ENCODE data around the gene PARD3.

Gene PARD3

GRCh38 chr10:34813626-34814222 lies 1.4 kb downstream of the PARD3 start:
- H3K27ac ChIP-seq: peak overlapping the region; percentile 91
- TF ChIP-seq CTCF (conservative IDR thresholded peaks at IDR 0.05): no peak

DNA sequence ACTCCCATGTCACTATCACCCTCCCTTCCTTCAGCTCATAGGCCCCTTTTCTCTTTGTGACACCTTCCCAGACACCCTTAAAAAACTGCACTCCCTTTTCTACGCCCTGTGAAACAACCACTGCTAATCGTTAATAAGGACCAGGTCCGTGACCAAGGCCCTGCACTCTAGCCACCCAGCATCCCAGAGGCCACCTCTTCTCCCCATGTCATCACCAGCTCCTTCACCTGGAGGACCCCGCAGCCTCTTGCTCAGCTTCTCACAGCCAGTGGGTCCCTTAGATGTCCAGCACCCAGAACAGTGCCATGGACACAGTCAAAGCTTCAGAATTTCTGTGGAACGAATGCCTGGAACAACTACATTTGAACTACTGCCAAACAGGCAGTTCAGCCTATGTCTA lies 2.3 kb downstream of the PARD3 start:
- TF ChIP-seq CTCF (conservative IDR thresholded peaks at IDR 0.05): no peak
- no peak overlapping the region for H3K27ac ChIP-seq

GRCh38 chr10:34811968-34812514 lies 3.1 kb downstream of the PARD3 start:
- no peak overlapping the region for H3K27ac ChIP-seq
- TF ChIP-seq CTCF (conservative IDR thresholded peaks at IDR 0.05): no peak

- TF ChIP-seq CTCF (conservative IDR thresholded peaks at IDR 0.05): no peak
- no peak overlapping the region for H3K27ac ChIP-seq
These were observed 3.7 kb downstream of the PARD3 start for GRCh38 chr10:34811126-34811967.

GRCh38 chr10:34809796-34810195 lies 5.3 kb downstream of the PARD3 start:
- no peak overlapping the region for H3K27ac ChIP-seq
- TF ChIP-seq CTCF (conservative IDR thresholded peaks at IDR 0.05): no peak

DNA sequence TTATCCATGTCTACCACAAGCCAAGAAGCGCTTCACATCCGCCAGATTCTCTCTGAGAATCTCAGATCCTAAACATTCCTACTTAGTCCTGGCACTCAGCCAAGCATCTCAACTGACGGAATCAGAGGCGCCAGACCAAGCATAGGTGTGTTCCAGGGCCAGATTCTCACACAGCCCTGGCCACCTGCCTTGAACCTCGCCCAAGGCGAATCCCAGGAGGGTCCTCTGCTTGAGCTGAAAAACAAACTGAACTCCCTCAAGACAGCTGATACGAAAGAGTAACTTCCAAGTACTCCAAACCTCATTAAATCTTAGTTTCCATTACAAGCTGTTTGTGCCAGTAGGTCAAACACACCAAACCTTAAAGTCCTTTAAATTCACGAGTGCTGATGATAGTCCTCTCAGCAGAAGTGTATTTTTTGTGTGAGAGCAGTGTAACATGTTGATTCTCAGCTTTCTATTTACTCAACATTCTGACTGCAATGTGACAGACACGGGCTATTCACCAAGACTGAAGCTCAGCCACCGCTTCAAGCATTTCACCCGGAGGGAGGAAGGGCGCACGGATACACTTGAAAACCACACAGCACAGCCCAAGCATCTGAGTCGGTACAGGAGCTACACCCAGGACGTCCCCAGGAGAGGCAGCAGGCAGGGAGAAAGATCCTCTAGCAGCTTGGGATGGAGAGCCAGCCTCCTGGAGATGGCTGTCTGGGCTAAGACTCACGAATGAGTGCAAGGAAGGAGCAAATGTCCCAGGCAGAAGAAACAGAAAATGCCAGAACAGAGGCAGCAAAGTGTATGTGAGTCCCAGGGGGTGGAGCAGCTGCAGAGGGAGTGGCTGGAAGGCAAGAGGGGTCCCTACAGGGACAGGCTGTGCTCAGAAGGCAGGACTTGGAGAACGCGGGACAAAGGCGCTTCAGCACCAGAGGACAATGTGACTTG lies 6.0 kb downstream of the PARD3 start:
- no peak for TF ChIP-seq CTCF (conservative IDR thresholded peaks at IDR 0.05)
- no peak overlapping the region for H3K27ac ChIP-seq

DNA sequence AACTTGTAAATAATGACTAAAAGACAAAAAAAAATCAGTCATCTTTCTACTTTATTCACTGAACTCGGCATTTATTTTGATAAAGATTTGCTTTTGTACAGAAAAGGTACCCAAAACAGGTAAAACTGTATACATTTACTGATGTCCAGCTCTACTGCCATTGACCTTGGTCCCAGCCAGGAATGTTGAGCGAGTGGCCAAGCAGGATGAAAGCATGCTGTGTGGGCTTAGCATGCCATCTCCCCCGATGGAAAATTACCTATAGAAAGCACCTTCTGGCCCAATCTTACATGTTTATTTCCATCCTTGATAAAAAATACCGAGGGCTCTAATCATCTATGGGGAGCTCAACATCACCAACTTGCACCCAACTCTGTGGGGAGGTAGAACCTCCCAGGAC lies 6.8 kb downstream of the PARD3 start:
- TF ChIP-seq CTCF (conservative IDR thresholded peaks at IDR 0.05): no peak
- no peak overlapping the region for H3K27ac ChIP-seq
